HCT116 (cell line): ENCODE measurements around the gene GUK1. TPM values are rescaled to one million over a fixed set of nuclear protein-coding genes. Genes with fewer than 3 reads are reported as not detected.
A peak's percentile ranks its signal among the peaks of the same experiment; 100 is the strongest.

Source experiments
- ATAC-seq: fragments of 200-7000 bp; cut with Tn5 transposase; 2 replicates; pipeline ENCODE4 v1.9.1; 2020; ENCODE audit warnings: mild to moderate bottlenecking, moderate library complexity
- BruUV-seq: library from RNA; stranded (reverse); fragments of 400-500 nt; replicated peaks from 2 replicates; lab custom pipeline; 2021; lab: Mats Ljungman, UMichigan
- CTCF ChIA-PET: fragments of 300-600 bp; sonication (Branson Sonifier 250); formaldehyde crosslinking; loops from one replicate; lab custom pipeline; 2021; ENCODE audit warnings: antibody characterized with exemption; lab: Charles Lee
- POLR2A ChIA-PET: fragments of 300-600, 350-600 bp; sonication (Branson Sonifier 250); formaldehyde crosslinking; loops from one replicate; lab custom pipeline; 2021; ENCODE audit warnings: antibody characterized with exemption; lab: Charles Lee
- RAD21 ChIA-PET, 2 experiments: fragments of 300-600 bp; sonication (Branson Sonifier 250); formaldehyde crosslinking; loops; one replicate each; lab custom pipeline; 2023; ENCODE audit warnings: low total read pairs in 2 of 2; ENCODE audit not compliant: uncharacterized antibody in 2 of 2, unreplicated experiment in 2 of 2, low non-redundant PET in 1 of 2; lab: Charles Lee
- DNase-seq: peaks from one replicate; pipeline ENCODE4 v3.0.0-alpha.2; 2010; ENCODE audit warnings: low read depth, low spot score
- H2AFZ ChIP-seq: fragments of 200-600 bp; shearing (Covaris generic), sonication (generic); 2 replicates; pipeline ENCODE4 v1.6.1; 2017; ENCODE audit warnings: low read depth, mixed run types, mixed read lengths, antibody characterized with exemption, low read length; ENCODE audit not compliant: poor library complexity, severe bottlenecking
- H3K27ac ChIP-seq: 2 replicates; pipeline ENCODE4 v1.5.1; 2012; ENCODE audit warnings: low read depth, low read length
- H3K27me3 ChIP-seq: fragments of 200-600 bp; sonication (generic); 2 replicates; pipeline ENCODE4 v1.6.1; 2016; ENCODE audit warnings: mixed run types, low read length, mixed read lengths; ENCODE audit not compliant: insufficient read depth
- H3K36me3 ChIP-seq, 2 experiments: fragments of 200-500 bp in 1 of 2; fragments of 200-600 bp in 1 of 2; sonication (Bioruptor generic) in 1 of 2; sonication (generic) in 1 of 2; 2 replicates each; pipeline versions ENCODE4 v1.5.1 to v1.6.1; 2014 to 2016; ENCODE audit warnings: low read length in 2 of 2, inconsistent platforms in 1 of 2, mixed read lengths in 1 of 2, mixed run types in 1 of 2; ENCODE audit not compliant: insufficient read depth in 2 of 2, control insufficient read depth in 1 of 2
- H3K4me1 ChIP-seq, 2 experiments: fragments of 200-600 bp in 1 of 2; sonication (generic) in 1 of 2; 2 replicates each; pipeline versions ENCODE4 v1.5.1 to v1.6.1; 2012 to 2017; ENCODE audit warnings: low read length in 2 of 2, inconsistent platforms in 1 of 2, mild to moderate bottlenecking in 1 of 2, mixed read lengths in 1 of 2, mixed run types in 1 of 2, moderate library complexity in 1 of 2; ENCODE audit not compliant: insufficient read depth in 2 of 2, control insufficient read depth in 1 of 2
- H3K4me2 ChIP-seq: fragments of 200-600 bp; sonication (generic); 2 replicates; pipeline ENCODE4 v1.6.1; 2017; ENCODE audit warnings: mixed run types, low read length, mixed read lengths
- H3K4me3 ChIP-seq, 2 experiments: fragments of 200-600 bp in 1 of 2; sonication (generic) in 1 of 2; replicated peaks in 1 of 2; 2 replicates each; pipeline ENCODE4 v1.5.1; 2011 to 2016; ENCODE audit warnings: low read length in 2 of 2, control low read depth in 1 of 2, low read depth in 1 of 2, mild to moderate bottlenecking in 1 of 2, mixed read lengths in 1 of 2, mixed run types in 1 of 2
- H3K79me2 ChIP-seq: fragments of 200-600 bp; sonication (generic); 2 replicates; pipeline ENCODE4 v1.6.1; 2017; ENCODE audit warnings: mild to moderate bottlenecking, mixed run types, low read length, moderate library complexity, mixed read lengths; ENCODE audit not compliant: insufficient read depth
- H3K9ac ChIP-seq: fragments of 200-600 bp; sonication (generic); 2 replicates; pipeline ENCODE4 v1.6.1; 2016; ENCODE audit warnings: low read length, mixed read lengths
- H3K9me2 ChIP-seq: fragments of 200-600 bp; sonication (generic), shearing (Covaris generic); 2 replicates; pipeline ENCODE4 v1.6.1; 2017; ENCODE audit warnings: mixed run types, mild to moderate bottlenecking, moderate library complexity; ENCODE audit not compliant: insufficient read depth
- H3K9me3 ChIP-seq, 2 experiments: fragments of 200-500 bp in 1 of 2; fragments of 200-600 bp in 1 of 2; sonication (Bioruptor generic) in 1 of 2; sonication (generic) in 1 of 2; 2 replicates each; pipeline ENCODE4 v1.6.1; 2014 to 2017; ENCODE audit warnings: low read length in 2 of 2, mixed read lengths in 2 of 2, inconsistent platforms in 1 of 2, low read depth in 1 of 2, mild to moderate bottlenecking in 1 of 2, mixed run types in 1 of 2, moderate library complexity in 1 of 2; ENCODE audit not compliant: control insufficient read depth in 1 of 2, insufficient read depth in 1 of 2
- H4K20me1 ChIP-seq: fragments of 200-600 bp; sonication (generic), shearing (Covaris generic); 2 replicates; pipeline ENCODE4 v1.6.1; 2017; ENCODE audit warnings: mixed run types, mild to moderate bottlenecking, moderate library complexity; ENCODE audit not compliant: insufficient read depth
- ATF3 ChIP-seq: IDR thresholded peaks from 2 replicates; pipeline ENCODE4 v1.6.1; 2012
- CBX3 ChIP-seq: IDR thresholded peaks from 2 replicates; pipeline ENCODE4 v1.6.1; 2012; ENCODE audit warnings: low read depth
- CEBPB ChIP-seq: IDR thresholded peaks from 2 replicates; pipeline ENCODE4 v1.6.1; 2012; ENCODE audit warnings: low read depth
- CTCF ChIP-seq, 3 experiments: fragments of 200-600 bp in 1 of 3; sonication (generic) in 1 of 3; IDR thresholded peaks in 2 of 3; conservative IDR thresholded peaks in 1 of 3; 2 replicates each; pipeline ENCODE4 v1.5.1; 2012 to 2017; ENCODE audit warnings: low read depth in 2 of 3, low read length in 2 of 3, antibody characterized with exemption in 1 of 3, borderline replicate concordance in 1 of 3, control low read depth in 1 of 3, mild to moderate bottlenecking in 1 of 3, mixed read lengths in 1 of 3, mixed run types in 1 of 3, moderate library complexity in 1 of 3; ENCODE audit not compliant: insufficient read depth in 1 of 3
- EZH2 ChIP-seq: fragments of 200-600 bp; sonication (generic); IDR thresholded peaks from 2 replicates; pipeline ENCODE4 v1.6.1; 2017; ENCODE audit warnings: antibody characterized with exemption, mixed run types
- EZH2phosphoT487 ChIP-seq: fragments of 200-600 bp; IDR thresholded peaks from 2 replicates; pipeline ENCODE4 v1.6.1; 2018; ENCODE audit warnings: antibody characterized with exemption, borderline replicate concordance
- FOSL1 ChIP-seq: IDR thresholded peaks from 2 replicates; pipeline ENCODE4 v1.6.1; 2012; ENCODE audit warnings: low read depth
- JUND ChIP-seq: IDR thresholded peaks from 2 replicates; pipeline ENCODE4 v1.6.1; 2012
- MAX ChIP-seq: IDR thresholded peaks from 2 replicates; pipeline ENCODE4 v1.6.1; 2012
- RAD21 ChIP-seq: IDR thresholded peaks from 2 replicates; pipeline ENCODE4 v1.6.1; 2012; ENCODE audit warnings: low read depth, mild to moderate bottlenecking
- SRF ChIP-seq: IDR thresholded peaks from 2 replicates; pipeline ENCODE4 v1.6.1; 2012; ENCODE audit warnings: low read depth
- ZBTB33 ChIP-seq: IDR thresholded peaks from 2 replicates; pipeline ENCODE4 v1.6.1; 2011; ENCODE audit warnings: mild to moderate bottlenecking, low read length, moderate library complexity; ENCODE audit not compliant: insufficient replicate concordance; ENCODE audit errors: extremely low read depth
- ZNF274 ChIP-seq: fragments of 200-500 bp; sonication (Bioruptor generic); IDR thresholded peaks from 2 replicates; pipeline ENCODE4 v1.6.1; 2014; ENCODE audit warnings: mild to moderate bottlenecking, low read depth, low read length, inconsistent platforms
- intact Hi-C: fragments of 100-400 bp; cut with micrococcal nuclease; formaldehyde crosslinking; loops from 2 replicates; pipeline ENCODE4 v1.10.0; 2022
- total RNA-seq: library from RNA; stranded (reverse); gene quantifications from one replicate; pipeline ENCODE4 v1.2.1, GENCODE V29; 2021; ENCODE audit not compliant: unreplicated experiment

GUK1 gene
- total RNA-seq, 1 experiment from 2014 or later, result 145 TPM

GRCh38 chr1:228122921-228123441 lies 17.1 kb upstream of the GUK1 start:
- ChIA-PET CTCF (no interaction called here), RAD21 (no interaction called here), POLR2A (no interaction called here)
- Histone ChIP-seq H3K4me2 (no peak overlapping the region), H3K4me3 (no peak overlapping the region), H3K4me1 (no peaks in the 10 kb centered on the region), H3K27ac (no peak overlapping the region), H3K9me3 (no peaks in the 10 kb centered on the region; a peak in 1 of 4 replicates), H3K36me3 (no peaks in the 10 kb centered on the region), H3K9ac (no peak overlapping the region), H3K9me2 (no peaks in the 10 kb centered on the region), H3K27me3 (no peaks in the 10 kb centered on the region), H4K20me1 (no peaks in the 10 kb centered on the region), H2AFZ (no peak overlapping the region), H3K79me2 (no peaks in the 10 kb centered on the region)
- no peak for TF ChIP-seq CBX3
- 0 out of 6 replicates have a peak, but pooled peaks of 1 of the 3 experiments have one; percentile 18 for TF ChIP-seq CTCF (IDR thresholded peaks at IDR 0.05 in 2 of 3, conservative IDR thresholded peaks at IDR 0.05 in 1 of 3; ENCODE audit: borderline replicate concordance in 1 of 3, insufficient read depth in 1 of 3, low read depth in 2 of 3, low read length in 2 of 3)
- TF ChIP-seq CEBPB, result no peak
- ATAC-seq (peak; percentile 40; the same call in 1 of the 2 replicates), DNase-seq (no peak)
- BruUV-seq, result no TSS peak
- intact Hi-C loops, result no loop called here

- intact Hi-C loops, result no loop called here
- H3K79me2 ChIP-seq, result no peaks in the 10 kb centered on the region
- DNase-seq, result no peak
- ChIA-PET CTCF (no interaction called here), RAD21 (no interaction called here), POLR2A (no interaction called here)
- H3K27me3 ChIP-seq, result no peaks in the 10 kb centered on the region
- no peaks in the 10 kb centered on the region for H3K36me3 ChIP-seq
- BruUV-seq, result no TSS peak
- no peaks in the 10 kb centered on the region for H3K4me1 ChIP-seq
- H4K20me1 ChIP-seq, result no peaks in the 10 kb centered on the region
- no peak for ATAC-seq
- H3K4me3 ChIP-seq, result no peak overlapping the region
- no peaks in the 10 kb centered on the region for H3K9me2 ChIP-seq
- no peak overlapping the region for H3K9ac ChIP-seq
- H3K27ac ChIP-seq, result no peak overlapping the region
- no peak overlapping the region for H3K4me2 ChIP-seq
- H3K9me3 ChIP-seq, result no peaks in the 10 kb centered on the region
- H2AFZ ChIP-seq, result no peak overlapping the region
- TF ChIP-seq RAD21 (no peak), EZH2phosphoT487 (no peak), ZNF274 (no peak), ATF3 (no peak), CTCF (IDR thresholded peaks at IDR 0.05 in 2 of 3, conservative IDR thresholded peaks at IDR 0.05 in 1 of 3; ENCODE audit: borderline replicate concordance in 1 of 3, insufficient read depth in 1 of 3, low read depth in 2 of 3, low read length in 2 of 3) (no peak), EZH2 (no peak), MAX (no peak), ZBTB33 (no peak), SRF (no peak), CBX3 (no peak), FOSL1 (no peak), JUND (no peak)
These were observed 16.6 kb upstream of the GUK1 start for GRCh38 chr1:228123505-228123904.
